MM.1S (cell line): ENCODE data around the gene SFT2D3.
"Not testable (repeated sequence)": the region's sequence is repeated elsewhere in the genome, so short reads cannot be mapped to it uniquely, and the experiment has no call there.

Experiments used
- DNase-seq: peaks from one replicate; pipeline ENCODE4 v3.0.0-alpha.2; 2015
- H2AFZ ChIP-seq: fragments of 300-600 bp; sonication (generic); 2 replicates; pipeline ENCODE4 v1.6.0; 2016; ENCODE audit warnings: antibody characterized with exemption, low read length
- H3F3A ChIP-seq: fragments of 300-600 bp; sonication (generic); 2 replicates; pipeline ENCODE4 v1.6.1; 2016; ENCODE audit warnings: mild to moderate bottlenecking, antibody characterized with exemption, low read length, moderate library complexity, mixed read lengths; ENCODE audit not compliant: insufficient read depth
- H3K27ac ChIP-seq: fragments of 300-600 bp; sonication (generic); 2 replicates; pipeline ENCODE4 v1.5.1; 2016; ENCODE audit warnings: mild to moderate bottlenecking, low read length
- H3K27me3 ChIP-seq: fragments of 300-600 bp; sonication (generic); replicated peaks from 2 replicates; pipeline ENCODE4 v1.6.0; 2016; ENCODE audit warnings: low read length; ENCODE audit not compliant: insufficient read depth
- H3K36me3 ChIP-seq: fragments of 300-600 bp; sonication (generic); replicated peaks from 2 replicates; pipeline ENCODE4 v1.6.1; 2016; ENCODE audit warnings: mild to moderate bottlenecking, low read length, mixed read lengths; ENCODE audit not compliant: insufficient read depth
- H3K4me1 ChIP-seq: fragments of 300-600 bp; sonication (generic); 2 replicates; pipeline ENCODE4 v1.6.1; 2016; ENCODE audit warnings: low read length, mixed read lengths
- H3K4me2 ChIP-seq: fragments of 300-600 bp; sonication (generic); 2 replicates; pipeline ENCODE4 v1.6.0; 2016; ENCODE audit warnings: low read depth, low read length
- H3K4me3 ChIP-seq: fragments of 300-600 bp; sonication (generic); 2 replicates; pipeline ENCODE4 v1.5.1; 2016; ENCODE audit warnings: low read length, mixed read lengths
- H3K79me2 ChIP-seq: fragments of 300-600 bp; sonication (generic); 2 replicates; pipeline ENCODE4 v1.6.1; 2016; ENCODE audit warnings: mixed run types, low read length, mixed read lengths
- H3K9ac ChIP-seq: fragments of 300-600 bp; sonication (generic); 2 replicates; pipeline ENCODE4 v1.6.1; 2016; ENCODE audit warnings: low read length, mixed read lengths
- H3K9me2 ChIP-seq: fragments of 300-600 bp; sonication (generic); replicated peaks from 2 replicates; pipeline ENCODE4 v1.6.1; 2016; ENCODE audit warnings: mild to moderate bottlenecking, low read length, mixed read lengths; ENCODE audit not compliant: insufficient read depth
- H3K9me3 ChIP-seq: fragments of 300-600 bp; sonication (generic); replicated peaks from 2 replicates; pipeline ENCODE4 v1.6.1; 2016; ENCODE audit warnings: mild to moderate bottlenecking, low read length, mixed read lengths; ENCODE audit not compliant: insufficient read depth
- H4K20me1 ChIP-seq: fragments of 300-600 bp; sonication (generic); 2 replicates; pipeline ENCODE4 v1.6.1; 2016; ENCODE audit warnings: mild to moderate bottlenecking, low read length, moderate library complexity, mixed read lengths; ENCODE audit not compliant: insufficient read depth
- CTCF ChIP-seq: fragments of 300-600 bp; sonication (generic); IDR thresholded peaks from 2 replicates; pipeline ENCODE4 v1.5.1; 2016; ENCODE audit warnings: antibody characterized with exemption, low read length, mixed read lengths
- EZH2 ChIP-seq: fragments of 300-600 bp; sonication (generic); optimal IDR thresholded peaks from 2 replicates; pipeline ENCODE3; 2017; ENCODE audit warnings: low read depth, mild to moderate bottlenecking, antibody characterized with exemption, low read length, mixed read lengths
- EZH2phosphoT487 ChIP-seq: fragments of 300-600 bp; sonication (generic); IDR thresholded peaks from 2 replicates; pipeline ENCODE4 v1.6.1; 2018; ENCODE audit warnings: antibody characterized with exemption, low read length

Gene SFT2D3

GRCh38 chr2:127747621-127748020 is 46.3 kb downstream of the SFT2D3 start:
- Histone ChIP-seq H3K4me1 (peaks cover 5% of the 10 kb centered on the region; the same call in 1 of the 2 replicates), H3K4me2 (no peak overlapping the region), H2AFZ (no peak overlapping the region), H4K20me1 (peaks cover 4% of the 10 kb centered on the region; the same call in 1 of the 2 replicates), H3K9me3 (no peaks in the 10 kb centered on the region), H3K9ac (no peak overlapping the region), H3K36me3 (peaks cover 4% of the 10 kb centered on the region; the same call in 1 of the 2 replicates), H3K79me2 (no peaks in the 10 kb centered on the region), H3K27me3 (no peaks in the 10 kb centered on the region), H3K4me3 (no peak overlapping the region), H3K9me2 (no peaks in the 10 kb centered on the region), H3F3A (peaks cover 11% of the 10 kb centered on the region), H3K27ac (no peak overlapping the region)
- TF ChIP-seq CTCF (no peak), EZH2 (no peak), EZH2phosphoT487 (no peak)
- no peak for DNase-seq

GRCh38 chr2:127749537-127749936 is 48.2 kb downstream of the SFT2D3 start:
- peak overlapping the region; percentile 70; the same call in 1 of the 2 replicates for H3K27ac ChIP-seq
- H3K27me3 ChIP-seq, H3K9me3 ChIP-seq, H3K9ac ChIP-seq, H3K36me3 ChIP-seq, H3K4me1 ChIP-seq, H3K79me2 ChIP-seq, H2AFZ ChIP-seq, H3K4me3 ChIP-seq, H4K20me1 ChIP-seq, H3K9me2 ChIP-seq, H3K4me2 ChIP-seq: not testable (repeated sequence)
- peaks cover 11% of the 10 kb centered on the region for H3F3A ChIP-seq
- peak; percentile 76 for DNase-seq

GRCh38 chr2:127753374-127753773 is 52.1 kb downstream of the SFT2D3 start:
- Histone ChIP-seq H3K4me3 (no peak overlapping the region), H3K79me2 (no peaks in the 10 kb centered on the region), H3K36me3 (no peaks in the 10 kb centered on the region), H3F3A (peaks cover 11% of the 10 kb centered on the region), H4K20me1 (peaks cover 4% of the 10 kb centered on the region; the same call in 1 of the 2 replicates), H3K4me2 (no peak overlapping the region), H3K27ac (no peak overlapping the region), H3K9me3 (no peaks in the 10 kb centered on the region), H2AFZ (no peak overlapping the region), H3K27me3 (no peaks in the 10 kb centered on the region), H3K4me1 (peaks cover 5% of the 10 kb centered on the region; the same call in 1 of the 2 replicates), H3K9me2 (no peaks in the 10 kb centered on the region), H3K9ac (no peak overlapping the region)
- DNase-seq = no peak
- no peak for TF ChIP-seq CTCF
- TF ChIP-seq EZH2phosphoT487 = no peak
- TF ChIP-seq EZH2 = no peak

- TF ChIP-seq CTCF (no peak), EZH2 (no peak), EZH2phosphoT487 (no peak)
- H4K20me1 ChIP-seq = peaks cover 4% of the 10 kb centered on the region; the same call in 1 of the 2 replicates
- H3K79me2 ChIP-seq = no peaks in the 10 kb centered on the region
- H3K36me3 ChIP-seq = no peaks in the 10 kb centered on the region; the same call in 1 of the 2 replicates
- no peak overlapping the region for H3K27ac ChIP-seq
- H3K9me3 ChIP-seq = no peaks in the 10 kb centered on the region
- no peaks in the 10 kb centered on the region for H3K27me3 ChIP-seq
- DNase-seq = no peak
- H3K9ac ChIP-seq = no peak overlapping the region
- peaks cover 11% of the 10 kb centered on the region for H3F3A ChIP-seq
- H3K4me3 ChIP-seq = no peak overlapping the region
- H3K9me2 ChIP-seq = no peaks in the 10 kb centered on the region
- no peak overlapping the region for H3K4me2 ChIP-seq
- H2AFZ ChIP-seq = no peak overlapping the region
- peaks cover 5% of the 10 kb centered on the region; the same call in 1 of the 2 replicates for H3K4me1 ChIP-seq
These were observed 52.9 kb downstream of the SFT2D3 start for GRCh38 chr2:127754186-127754585.
